Neural cell (in vitro differentiated cells): Measurements from ENCODE around the gene KIR2DL3. TPM values are rescaled to one million over a fixed set of nuclear protein-coding genes. Genes with fewer than 3 reads are reported as not detected.
"Not testable (repeated sequence)": the region's sequence is repeated elsewhere in the genome, so short reads cannot be mapped to it uniquely, and the experiment has no call there.

Experiments used
- H2AFZ ChIP-seq: fragments of 200-600, 300-800 bp; sonication (generic), shearing (Covaris generic); 2 replicates; pipeline ENCODE4 v1.6.0; 2014; ENCODE audit warnings: low read depth, mild to moderate bottlenecking, antibody characterized with exemption, low read length, moderate library complexity
- H3F3A ChIP-seq: fragments of 200-600 bp; shearing (Covaris generic); 2 replicates; pipeline ENCODE4 v1.6.1; 2016; ENCODE audit warnings: mild to moderate bottlenecking, moderate library complexity, mixed read lengths, antibody characterized with exemption, low read length; ENCODE audit not compliant: insufficient read depth, poor library complexity, severe bottlenecking
- H3K27ac ChIP-seq: fragments of 200-600, 300-800 bp; sonication (generic), shearing (Covaris generic); 2 replicates; pipeline ENCODE4 v1.5.1; 2014; ENCODE audit warnings: mild to moderate bottlenecking, low read length, moderate library complexity
- H3K27me3 ChIP-seq: fragments of 300-800, 200-600 bp; sonication (generic), shearing (Covaris generic); 2 replicates; pipeline ENCODE4 v1.6.0; 2014; ENCODE audit warnings: mild to moderate bottlenecking, low read depth, low read length, moderate library complexity; ENCODE audit not compliant: insufficient read depth
- H3K36me3 ChIP-seq: fragments of 300-800, 200-600 bp; sonication (generic), shearing (Covaris generic); 2 replicates; pipeline ENCODE4 v1.5.1; 2014; ENCODE audit warnings: mild to moderate bottlenecking, antibody characterized with exemption, low read length, moderate library complexity; ENCODE audit not compliant: insufficient read depth
- H3K4me2 ChIP-seq: fragments of 300-800, 200-600 bp; sonication (generic), shearing (Covaris generic); 2 replicates; pipeline ENCODE4 v1.6.0; 2014; ENCODE audit warnings: mild to moderate bottlenecking, low read length
- H3K4me3 ChIP-seq: fragments of 300-800, 200-600 bp; sonication (generic), shearing (Covaris generic); 2 replicates; pipeline ENCODE4 v1.5.1; 2014; ENCODE audit warnings: mild to moderate bottlenecking, low read length, moderate library complexity
- H3K79me2 ChIP-seq: fragments of 200-600 bp; shearing (Covaris generic); replicated peaks from 2 replicates; pipeline ENCODE4 v1.6.0; 2014; ENCODE audit warnings: mild to moderate bottlenecking, low read length, moderate library complexity; ENCODE audit not compliant: insufficient read depth
- H3K9ac ChIP-seq: fragments of 300-800, 200-600 bp; sonication (generic), shearing (Covaris generic); 2 replicates; pipeline ENCODE4 v1.6.1; 2016; ENCODE audit warnings: mild to moderate bottlenecking, low read length, mixed read lengths
- H3K9me2 ChIP-seq: fragments of 200-600 bp; shearing (Covaris generic); 2 replicates; pipeline ENCODE4 v1.6.1; 2016; ENCODE audit warnings: mild to moderate bottlenecking, low read length, mixed read lengths; ENCODE audit not compliant: insufficient read depth
- H3K9me3 ChIP-seq: fragments of 200-600, 300-800 bp; sonication (generic), shearing (Covaris generic); 2 replicates; pipeline ENCODE4 v1.6.1; 2016; ENCODE audit warnings: mild to moderate bottlenecking, mixed run types, low read length, moderate library complexity, mixed read lengths
- H4K20me1 ChIP-seq: fragments of 200-600 bp; shearing (Covaris generic); 2 replicates; pipeline ENCODE4 v1.6.1; 2016; ENCODE audit warnings: mild to moderate bottlenecking, mixed run types; ENCODE audit not compliant: insufficient read depth
- EP300 ChIP-seq: fragments of 450-650 bp; conservative IDR thresholded peaks from 2 replicates; pipeline ENCODE4 v1.6.1; 2014; ENCODE audit warnings: antibody characterized with exemption, mild to moderate bottlenecking, moderate library complexity; ENCODE audit not compliant: poor library complexity, severe bottlenecking
- EZH2 ChIP-seq: fragments of 200-600, 300-800 bp; shearing (Covaris generic), sonication (generic); IDR thresholded peaks from 2 replicates; pipeline ENCODE4 v1.6.1; 2014; ENCODE audit warnings: antibody characterized with exemption, low read length, borderline replicate concordance, mild to moderate bottlenecking; ENCODE audit not compliant: insufficient read depth, poor library complexity, severe bottlenecking
- MXI1 ChIP-seq: fragments of 450-650 bp; conservative IDR thresholded peaks from 2 replicates; pipeline ENCODE4 v1.6.1; 2014; ENCODE audit warnings: antibody characterized with exemption, mild to moderate bottlenecking; ENCODE audit not compliant: poor library complexity, severe bottlenecking
- POLR2AphosphoS5 ChIP-seq: IDR thresholded peaks from 2 replicates; pipeline ENCODE4 v1.6.1; 2012
- RAD21 ChIP-seq: fragments of 450-650 bp; conservative IDR thresholded peaks from 2 replicates; pipeline ENCODE4 v1.6.1; 2014; ENCODE audit warnings: antibody characterized with exemption, mild to moderate bottlenecking, moderate library complexity
- SMC3 ChIP-seq: fragments of 450-650 bp; conservative IDR thresholded peaks from 2 replicates; pipeline ENCODE4 v1.6.1; 2014; ENCODE audit warnings: antibody characterized with exemption, mild to moderate bottlenecking, moderate library complexity; ENCODE audit not compliant: poor library complexity
- polyA plus RNA-seq: library from polyadenylated mRNA; depleted of rRNA; stranded (reverse); fragments of >200 nt; gene quantifications from 2 replicates; pipeline ENCODE4 v1.2.3, GENCODE V29; 2014
- TF ChIP-seq, protein P1 (sequence below): fragments of 450-650 bp; IDR thresholded peaks from 2 replicates; pipeline ENCODE4 v1.5.1; 2014; ENCODE audit warnings: antibody characterized with exemption, mild to moderate bottlenecking, moderate library complexity; ENCODE audit not compliant: poor library complexity, severe bottlenecking
- TF ChIP-seq, protein P2 (sequence below): IDR thresholded peaks from 2 replicates; pipeline ENCODE4 v1.6.1; 2012; ENCODE audit warnings: borderline replicate concordance

Gene KIR2DL3
- polyA plus RNA-seq, 1 donor from 2014 or later = not detected

DNA sequence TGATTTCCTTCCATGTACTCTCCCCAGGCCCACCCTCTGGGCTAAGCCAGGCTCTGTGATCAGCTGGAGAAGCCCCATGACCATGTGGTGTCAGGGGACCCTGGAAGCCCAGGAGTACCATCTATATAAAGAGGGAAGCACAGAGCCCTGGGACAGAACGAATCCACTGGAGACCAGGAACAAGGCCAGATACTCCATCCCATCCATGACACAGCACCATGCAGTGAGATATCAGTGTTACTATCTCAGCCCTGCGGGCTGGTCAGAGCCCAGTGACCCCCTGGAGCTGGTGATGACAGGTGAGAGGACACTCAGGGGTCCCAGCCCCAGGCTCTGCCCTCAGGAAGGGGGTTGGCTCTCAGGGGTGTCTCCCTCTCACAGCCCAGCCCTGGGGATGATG lies 41.5 kb upstream of the KIR2DL3 start:
- peaks cover 3% of the 10 kb centered on the region for H3K9me3 ChIP-seq

DNA sequence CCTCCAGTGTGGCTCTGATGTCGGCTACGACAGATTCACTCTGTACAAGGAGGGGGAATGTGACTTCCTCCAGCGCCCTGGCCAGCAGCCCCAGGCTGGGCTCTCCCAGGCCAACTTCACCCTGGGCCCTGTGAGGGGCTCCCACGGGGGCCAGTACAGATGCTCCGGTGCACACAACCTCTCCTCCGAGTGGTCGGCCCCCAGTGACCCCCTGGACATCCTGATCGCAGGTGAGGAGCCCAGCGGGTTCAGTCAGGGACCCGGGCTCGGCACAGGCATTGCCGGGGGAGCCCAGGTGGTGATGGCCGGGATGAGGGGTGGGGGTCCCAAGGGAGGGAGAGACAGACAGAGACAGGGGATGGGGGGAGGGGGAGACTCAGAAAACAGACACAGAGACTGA lies 40.6 kb upstream of the KIR2DL3 start:
- not testable (repeated sequence) for H3K9ac ChIP-seq, H2AFZ ChIP-seq, H3K4me3 ChIP-seq, H3K79me2 ChIP-seq, H3K9me3 ChIP-seq, H3K36me3 ChIP-seq, H3K4me2 ChIP-seq, H3K27ac ChIP-seq, H3K27me3 ChIP-seq, H4K20me1 ChIP-seq, H3K9me2 ChIP-seq, H3F3A ChIP-seq

More for the DNA sequence above, 41.5 kb upstream of the KIR2DL3 start:
- Histone ChIP-seq H3K9ac (no peak overlapping the region), H3K9me2 (no peaks in the 10 kb centered on the region), H3K27ac (no peak overlapping the region), H3K27me3 (no peaks in the 10 kb centered on the region), H3K36me3 (no peaks in the 10 kb centered on the region), H4K20me1 (no peaks in the 10 kb centered on the region), H3K4me3 (no peak overlapping the region), H3K4me2 (no peak overlapping the region), H2AFZ (no peak overlapping the region), H3K79me2 (no peaks in the 10 kb centered on the region), H3F3A (no peaks in the 10 kb centered on the region)
- TF ChIP-seq POLR2AphosphoS5 (no peak), RAD21 (no peak), SMC3 (no peak), MXI1 (no peak), EP300 (no peak), EZH2 (no peak)
- TF ChIP-seq, protein P1, sequence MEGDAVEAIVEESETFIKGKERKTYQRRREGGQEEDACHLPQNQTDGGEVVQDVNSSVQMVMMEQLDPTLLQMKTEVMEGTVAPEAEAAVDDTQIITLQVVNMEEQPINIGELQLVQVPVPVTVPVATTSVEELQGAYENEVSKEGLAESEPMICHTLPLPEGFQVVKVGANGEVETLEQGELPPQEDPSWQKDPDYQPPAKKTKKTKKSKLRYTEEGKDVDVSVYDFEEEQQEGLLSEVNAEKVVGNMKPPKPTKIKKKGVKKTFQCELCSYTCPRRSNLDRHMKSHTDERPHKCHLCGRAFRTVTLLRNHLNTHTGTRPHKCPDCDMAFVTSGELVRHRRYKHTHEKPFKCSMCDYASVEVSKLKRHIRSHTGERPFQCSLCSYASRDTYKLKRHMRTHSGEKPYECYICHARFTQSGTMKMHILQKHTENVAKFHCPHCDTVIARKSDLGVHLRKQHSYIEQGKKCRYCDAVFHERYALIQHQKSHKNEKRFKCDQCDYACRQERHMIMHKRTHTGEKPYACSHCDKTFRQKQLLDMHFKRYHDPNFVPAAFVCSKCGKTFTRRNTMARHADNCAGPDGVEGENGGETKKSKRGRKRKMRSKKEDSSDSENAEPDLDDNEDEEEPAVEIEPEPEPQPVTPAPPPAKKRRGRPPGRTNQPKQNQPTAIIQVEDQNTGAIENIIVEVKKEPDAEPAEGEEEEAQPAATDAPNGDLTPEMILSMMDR = no peak
- TF ChIP-seq, protein P2, sequence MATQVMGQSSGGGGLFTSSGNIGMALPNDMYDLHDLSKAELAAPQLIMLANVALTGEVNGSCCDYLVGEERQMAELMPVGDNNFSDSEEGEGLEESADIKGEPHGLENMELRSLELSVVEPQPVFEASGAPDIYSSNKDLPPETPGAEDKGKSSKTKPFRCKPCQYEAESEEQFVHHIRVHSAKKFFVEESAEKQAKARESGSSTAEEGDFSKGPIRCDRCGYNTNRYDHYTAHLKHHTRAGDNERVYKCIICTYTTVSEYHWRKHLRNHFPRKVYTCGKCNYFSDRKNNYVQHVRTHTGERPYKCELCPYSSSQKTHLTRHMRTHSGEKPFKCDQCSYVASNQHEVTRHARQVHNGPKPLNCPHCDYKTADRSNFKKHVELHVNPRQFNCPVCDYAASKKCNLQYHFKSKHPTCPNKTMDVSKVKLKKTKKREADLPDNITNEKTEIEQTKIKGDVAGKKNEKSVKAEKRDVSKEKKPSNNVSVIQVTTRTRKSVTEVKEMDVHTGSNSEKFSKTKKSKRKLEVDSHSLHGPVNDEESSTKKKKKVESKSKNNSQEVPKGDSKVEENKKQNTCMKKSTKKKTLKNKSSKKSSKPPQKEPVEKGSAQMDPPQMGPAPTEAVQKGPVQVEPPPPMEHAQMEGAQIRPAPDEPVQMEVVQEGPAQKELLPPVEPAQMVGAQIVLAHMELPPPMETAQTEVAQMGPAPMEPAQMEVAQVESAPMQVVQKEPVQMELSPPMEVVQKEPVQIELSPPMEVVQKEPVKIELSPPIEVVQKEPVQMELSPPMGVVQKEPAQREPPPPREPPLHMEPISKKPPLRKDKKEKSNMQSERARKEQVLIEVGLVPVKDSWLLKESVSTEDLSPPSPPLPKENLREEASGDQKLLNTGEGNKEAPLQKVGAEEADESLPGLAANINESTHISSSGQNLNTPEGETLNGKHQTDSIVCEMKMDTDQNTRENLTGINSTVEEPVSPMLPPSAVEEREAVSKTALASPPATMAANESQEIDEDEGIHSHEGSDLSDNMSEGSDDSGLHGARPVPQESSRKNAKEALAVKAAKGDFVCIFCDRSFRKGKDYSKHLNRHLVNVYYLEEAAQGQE = no peak

DNA sequence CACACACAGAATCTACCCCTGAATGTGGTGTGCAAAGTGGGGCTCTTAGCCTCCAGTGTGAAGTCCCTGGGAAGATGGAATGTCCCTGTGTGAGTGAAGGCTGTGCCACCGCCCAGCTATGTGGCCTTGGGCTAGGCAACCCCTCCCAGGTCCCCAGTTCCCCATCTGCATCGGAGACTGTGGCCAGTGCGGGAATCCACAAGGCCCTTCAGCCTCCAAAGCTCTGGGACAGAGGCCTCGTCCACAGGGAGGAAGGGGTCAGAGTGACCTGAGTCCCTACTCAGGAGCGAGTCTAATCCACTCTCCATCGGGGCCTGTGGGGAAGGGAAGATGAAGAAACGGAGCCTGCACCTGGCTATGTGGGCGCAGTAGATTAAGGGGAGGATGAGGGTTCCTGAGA lies 33.4 kb upstream of the KIR2DL3 start:
- H3K4me2 ChIP-seq = no peak overlapping the region
- H3K79me2 ChIP-seq = no peaks in the 10 kb centered on the region
- no peak overlapping the region for H3K27ac ChIP-seq
- no peak overlapping the region for H3K4me3 ChIP-seq
- no peaks in the 10 kb centered on the region for H4K20me1 ChIP-seq
- H3K9ac ChIP-seq = no peak overlapping the region
- H3K36me3 ChIP-seq = no peaks in the 10 kb centered on the region
- no peaks in the 10 kb centered on the region for H3F3A ChIP-seq
- no peaks in the 10 kb centered on the region for H3K9me2 ChIP-seq
- H3K27me3 ChIP-seq = no peaks in the 10 kb centered on the region
- peaks cover 5% of the 10 kb centered on the region for H3K9me3 ChIP-seq
- no peak for TF ChIP-seq EZH2
- no peak for TF ChIP-seq EP300
- no peak for TF ChIP-seq SMC3
- H2AFZ ChIP-seq = no peak overlapping the region
